HG02870 (cell line): ENCODE results near the gene FLNB.

ENCODE experiments used
- ATAC-seq: cut with Tn5 transposase; IDR thresholded peaks from one replicate; pipeline ENCODE4 v1.9.1; 2021; ENCODE audit warnings: mild to moderate bottlenecking, moderate library complexity; ENCODE audit not compliant: unreplicated experiment

Gene FLNB

GRCh38 chr3:58102976-58103451 lies 94.8 kb downstream of the FLNB start:
- no peak for ATAC-seq

GRCh38 chr3:58104151-58104550 lies 95.9 kb downstream of the FLNB start:
- ATAC-seq, result no peak

- ATAC-seq, result no peak
These were observed 96.5 kb downstream of the FLNB start for GRCh38 chr3:58104712-58105111.

GRCh38 chr3:58105196-58105595 lies 97.0 kb downstream of the FLNB start:
- ATAC-seq, result no peak

GRCh38 chr3:58106061-58106460 lies 97.8 kb downstream of the FLNB start:
- ATAC-seq, result no peak

- no peak for ATAC-seq
These were observed 98.4 kb downstream of the FLNB start for GRCh38 chr3:58106640-58107039.

- no peak for ATAC-seq
These were observed 99.4 kb downstream of the FLNB start for GRCh38 chr3:58107597-58107996.

GRCh38 chr3:58109752-58110151 lies 101.5 kb downstream of the FLNB start:
- ATAC-seq, result no peak

- ATAC-seq, result peak; percentile 70
These were observed 103.4 kb downstream of the FLNB start for GRCh38 chr3:58111513-58112184.

GRCh38 chr3:58112185-58112535 lies 103.9 kb downstream of the FLNB start:
- ATAC-seq, result no peak

- no peak for ATAC-seq
These were observed 107.0 kb downstream of the FLNB start for GRCh38 chr3:58115175-58115574.

GRCh38 chr3:58116161-58116955 lies 108.1 kb downstream of the FLNB start:
- peak; percentile 39 for ATAC-seq

- ATAC-seq, result no peak
These were observed 108.8 kb downstream of the FLNB start for GRCh38 chr3:58116985-58117384.

- no peak for ATAC-seq
These were observed 109.4 kb downstream of the FLNB start for GRCh38 chr3:58117561-58118181.

GRCh38 chr3:58119186-58119585 lies 111.0 kb downstream of the FLNB start:
- no peak for ATAC-seq

GRCh38 chr3:58120075-58120812 lies 112.0 kb downstream of the FLNB start:
- no peak for ATAC-seq

- ATAC-seq, result no peak
These were observed 113.0 kb downstream of the FLNB start for GRCh38 chr3:58121183-58121582.

GRCh38 chr3:58122936-58123700 lies 114.9 kb downstream of the FLNB start:
- no peak for ATAC-seq

- ATAC-seq, result no peak
These were observed 116.2 kb downstream of the FLNB start for GRCh38 chr3:58124387-58124786.

GRCh38 chr3:58129041-58129770 lies 121.0 kb downstream of the FLNB start:
- ATAC-seq, result no peak
